ENCODE results near the gene ASCL5.

Gene ASCL5

DNA sequence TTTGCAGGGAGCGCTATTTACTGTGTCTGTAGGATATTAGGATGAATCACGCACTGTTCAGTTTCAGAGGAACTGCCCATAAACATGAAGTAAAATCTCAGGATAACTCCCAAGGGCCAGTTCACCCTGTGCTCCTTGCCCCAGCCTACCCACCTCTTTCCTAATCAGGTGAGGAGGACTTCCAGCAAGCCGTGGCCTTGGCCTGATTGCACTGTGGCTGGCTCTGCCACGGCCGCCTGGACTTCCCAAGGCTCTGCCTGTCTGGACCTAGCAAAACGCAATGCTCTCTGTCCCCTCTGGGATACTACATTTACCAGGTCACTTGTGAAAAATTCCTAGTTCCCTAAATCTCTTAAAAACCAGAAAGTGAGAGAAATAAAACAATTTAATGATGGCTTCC is 7.4 kb upstream of the ASCL5 start:
- DNase-seq = no peak

DNA sequence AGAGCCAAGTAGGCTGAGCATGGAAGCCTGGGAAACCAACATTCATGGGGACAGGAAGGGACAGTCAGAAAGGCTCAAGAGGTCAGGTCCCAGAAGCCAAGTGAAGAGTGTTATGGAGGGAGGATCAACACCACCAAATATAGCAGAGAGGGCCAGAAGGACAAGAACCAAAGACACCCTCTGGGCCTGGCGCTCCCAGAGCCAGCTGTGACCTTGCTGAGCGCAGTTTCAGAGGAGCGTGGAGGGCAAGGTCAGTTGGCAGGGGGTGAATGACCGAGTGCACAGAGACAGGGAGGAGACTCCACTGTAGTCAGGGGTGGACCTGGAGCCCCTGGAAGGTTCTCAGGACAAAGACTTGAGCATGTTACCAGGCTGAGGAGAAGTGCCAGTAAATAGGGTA is 4.4 kb upstream of the ASCL5 start:
- no peak for DNase-seq

DNA sequence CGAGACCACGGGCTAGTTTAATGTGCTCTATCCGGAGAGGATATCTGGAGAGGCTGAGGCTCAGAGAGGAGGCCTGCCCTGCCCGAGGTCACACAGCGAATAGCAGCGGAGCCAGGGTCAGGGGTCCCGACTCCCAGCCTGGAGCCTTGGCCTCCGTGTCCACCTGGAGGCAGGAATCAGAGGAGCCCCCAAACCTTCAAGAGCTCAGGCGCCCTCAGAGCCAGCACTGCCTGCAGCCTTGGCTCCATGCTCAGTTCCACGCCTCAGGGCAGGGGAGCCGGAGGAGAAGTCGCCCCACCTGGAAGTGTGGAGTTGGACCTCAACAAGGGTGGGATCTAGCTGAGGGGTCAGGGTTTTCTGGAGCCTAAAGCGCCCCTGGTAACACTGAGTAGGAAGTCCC is 2.0 kb upstream of the ASCL5 start:
- no peak for DNase-seq

DNA sequence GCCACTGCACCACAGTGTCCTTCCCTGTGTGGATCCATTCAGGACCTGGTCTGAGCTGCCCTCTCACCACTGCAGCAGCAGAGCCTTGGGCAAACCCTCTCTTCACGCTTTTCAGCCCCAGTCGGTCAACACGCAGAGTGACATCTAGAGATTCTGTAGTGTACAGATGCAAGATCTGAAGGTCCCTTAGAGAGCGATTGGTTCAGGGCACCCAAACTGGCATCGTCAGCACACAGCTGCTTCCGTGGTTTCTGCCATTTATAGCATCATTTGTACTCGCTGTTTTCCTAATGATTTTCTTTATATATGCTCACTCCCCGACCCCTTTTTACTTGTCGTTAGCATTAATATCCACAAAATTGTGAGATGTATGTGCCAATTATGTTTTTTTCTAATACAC is 1.5 kb upstream of the ASCL5 start:
- DNase-seq = no peak

DNA sequence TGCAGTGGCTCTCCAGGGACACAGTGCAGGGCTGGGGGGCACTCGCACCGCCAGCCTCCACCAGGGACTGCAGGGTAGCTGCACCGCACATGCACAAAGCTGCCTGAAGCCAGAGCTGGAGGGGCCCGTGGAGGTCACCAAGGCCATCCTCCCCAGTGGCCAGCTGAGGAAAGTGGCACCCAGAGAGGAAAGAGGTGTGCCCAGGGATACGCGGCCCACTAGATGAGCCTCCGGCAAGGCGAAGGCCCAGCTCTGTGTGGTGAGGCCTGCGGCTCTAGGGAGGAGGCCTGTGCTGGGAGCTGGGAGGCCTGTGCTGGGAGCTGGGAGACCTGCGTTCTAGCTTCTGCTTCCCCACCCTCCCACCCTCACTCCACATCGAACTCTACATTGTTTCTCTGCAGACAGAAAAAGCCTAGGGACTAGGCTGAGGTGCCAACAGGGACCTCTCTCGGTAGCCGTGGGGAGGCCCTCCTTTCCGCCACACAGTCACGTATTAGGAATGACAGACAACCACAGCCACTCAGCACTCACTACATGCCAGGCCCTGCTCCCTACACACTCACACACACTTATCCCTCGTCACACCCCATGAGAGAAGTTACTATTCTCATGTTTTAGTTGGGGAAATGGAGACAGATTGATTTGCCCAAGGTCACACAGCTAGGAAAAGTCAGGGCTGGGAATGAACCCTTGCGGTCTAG is 921 bp upstream of the ASCL5 start:
- DNase-seq = no peak

DNA sequence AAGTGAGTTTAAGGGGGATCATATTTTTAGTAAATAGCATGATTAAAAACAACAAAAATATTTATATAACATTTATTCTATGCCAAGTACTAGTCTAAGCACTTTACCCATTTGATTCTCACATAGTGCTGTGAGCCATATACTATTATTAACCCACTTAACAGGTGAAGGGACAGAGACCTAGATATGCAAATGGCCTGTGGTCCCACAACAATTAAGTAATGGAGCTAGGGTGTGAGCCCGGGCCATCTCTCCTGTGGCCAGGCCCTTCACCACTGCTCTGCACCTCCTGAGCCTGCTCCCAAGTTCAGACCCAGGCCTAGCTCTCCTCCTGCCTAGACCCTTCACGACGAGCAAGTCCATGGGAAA is 537 bp downstream of the ASCL5 start:
- no peak for DNase-seq

DNA sequence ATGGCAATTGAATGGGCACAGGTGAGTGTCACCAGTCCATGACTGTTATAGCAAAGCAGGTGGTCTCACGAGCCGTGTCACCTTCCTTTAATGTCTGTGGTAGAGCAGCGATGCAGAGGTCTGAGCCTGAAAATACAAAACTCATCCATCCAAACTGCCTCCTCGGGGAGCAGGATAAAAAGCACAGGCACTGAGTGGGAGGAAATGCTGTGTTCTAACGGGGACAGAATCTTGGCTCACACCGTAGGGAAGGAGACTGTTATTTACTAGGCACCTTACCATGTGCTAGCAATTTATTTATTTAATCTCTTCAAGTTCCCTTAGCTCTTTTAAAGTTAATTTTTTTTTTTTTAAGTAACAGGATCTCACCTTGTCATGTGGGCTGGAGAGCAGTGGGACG is 1.2 kb downstream of the ASCL5 start:
- DNase-seq = no peak

DNA sequence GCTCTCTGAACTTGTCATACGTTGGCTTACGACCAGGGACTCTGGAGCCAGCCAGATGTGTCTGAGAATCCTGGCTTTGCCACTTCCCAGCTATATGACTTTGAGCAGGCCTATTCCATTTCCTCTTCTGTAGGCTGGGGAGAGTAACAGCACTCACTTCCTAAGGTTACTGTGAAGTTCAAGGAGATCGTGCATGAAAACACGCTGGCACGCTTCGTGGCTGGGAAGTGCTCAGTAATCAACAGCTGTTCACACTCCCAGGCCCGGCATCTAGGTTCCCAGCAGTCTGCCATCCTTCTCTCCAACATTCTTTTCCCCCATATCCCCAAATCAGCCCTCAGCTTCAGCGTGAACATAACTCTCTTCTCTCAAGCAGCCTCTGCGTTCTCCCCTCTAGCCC is 2.0 kb downstream of the ASCL5 start:
- DNase-seq = no peak

DNA sequence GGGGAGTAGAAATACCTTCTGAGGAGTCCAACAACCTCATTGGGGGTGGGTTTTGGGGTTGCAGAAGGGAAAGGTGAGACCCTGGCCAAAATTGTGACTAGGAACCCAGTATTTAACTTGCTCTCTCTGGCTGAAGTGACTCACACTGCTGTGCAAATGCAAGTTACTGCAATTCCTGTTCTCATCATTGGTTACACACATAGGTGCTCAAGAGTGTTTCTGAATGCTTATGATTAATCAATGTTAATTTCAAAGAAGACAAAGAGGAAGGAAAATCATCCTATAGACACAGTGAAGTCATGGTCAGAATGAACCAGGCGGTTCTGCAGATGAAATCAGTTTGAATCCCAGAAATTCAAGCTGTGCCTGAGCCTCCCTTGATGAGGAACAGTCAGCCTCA is 3.1 kb downstream of the ASCL5 start:
- no peak for DNase-seq

DNA sequence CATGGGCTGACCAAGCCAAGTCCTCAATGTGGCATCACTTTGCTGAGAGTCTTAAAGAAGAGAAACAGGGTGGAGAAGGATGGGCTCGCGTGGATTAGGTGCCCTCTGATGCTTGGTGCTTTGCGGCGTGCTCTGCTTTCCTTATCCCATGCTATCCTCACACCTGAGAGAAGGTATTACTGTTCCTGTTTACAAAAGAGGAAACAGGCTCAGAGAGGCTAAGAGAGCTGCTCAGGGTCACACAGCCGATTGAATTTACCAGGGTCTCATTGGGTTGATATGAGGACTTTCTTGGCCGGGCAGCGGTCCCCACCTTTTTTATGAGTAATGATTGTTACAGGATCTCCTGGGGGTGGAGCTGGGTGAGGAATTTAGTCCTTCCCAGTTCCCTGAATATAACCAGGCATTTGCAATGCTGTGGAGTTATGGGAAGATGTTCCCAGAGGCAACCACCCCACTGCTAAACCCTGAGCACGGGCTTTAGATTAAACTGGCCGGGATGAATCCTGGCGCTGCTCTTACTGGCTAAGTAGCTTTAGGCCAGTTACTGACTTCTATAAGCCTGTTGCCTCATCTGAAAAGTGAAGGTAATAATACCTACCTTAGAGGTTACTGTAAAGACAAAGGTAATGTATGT is 4.5 kb downstream of the ASCL5 start:
- DNase-seq = no peak

DNA sequence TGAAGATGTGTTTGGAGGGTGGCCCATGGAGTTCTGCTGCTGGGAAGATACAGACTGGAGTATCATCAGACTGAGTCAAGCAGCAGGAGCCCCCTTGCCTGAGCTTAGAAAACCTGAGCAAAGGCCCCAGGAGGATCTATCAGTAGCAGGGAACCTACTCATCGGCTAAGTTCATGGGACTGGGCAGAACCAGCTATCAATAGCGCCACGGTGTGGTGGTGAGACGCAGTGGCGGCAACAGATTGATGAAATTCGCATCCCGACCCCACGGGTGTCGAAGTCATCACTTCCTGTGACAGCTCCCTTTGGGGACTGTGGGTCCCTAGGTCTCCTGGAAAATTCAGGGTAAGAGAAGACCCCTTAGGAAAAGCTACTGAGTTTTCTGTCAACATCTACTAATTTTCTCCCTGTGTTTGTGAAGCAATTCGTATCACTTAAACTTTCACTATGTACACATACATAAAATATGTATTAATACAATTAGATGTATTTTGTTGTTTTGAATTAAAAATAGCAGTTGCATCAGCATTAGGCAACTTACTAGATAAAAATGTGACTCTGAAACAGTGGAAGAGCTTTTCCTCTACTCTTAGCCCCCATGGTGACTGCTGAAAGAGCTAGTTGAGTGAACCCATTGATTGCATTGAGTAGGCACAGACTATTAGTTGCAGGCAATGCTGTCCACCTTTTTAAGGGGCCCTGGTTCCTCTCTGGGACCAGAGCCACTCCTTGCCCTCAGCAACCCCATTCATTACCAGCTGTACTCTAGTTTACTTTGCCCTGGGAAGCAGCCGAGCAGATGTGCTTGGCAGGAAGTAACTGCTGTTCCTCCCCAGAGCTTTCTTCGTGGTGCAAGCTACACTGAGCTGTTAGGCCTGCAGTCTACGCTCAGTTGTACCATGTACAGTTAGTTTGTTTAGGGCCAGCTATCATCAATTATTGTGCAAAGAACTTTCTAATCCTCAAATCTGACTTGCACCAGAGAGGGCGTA is 7.5 kb downstream of the ASCL5 start:
- no peak for DNase-seq

DNA sequence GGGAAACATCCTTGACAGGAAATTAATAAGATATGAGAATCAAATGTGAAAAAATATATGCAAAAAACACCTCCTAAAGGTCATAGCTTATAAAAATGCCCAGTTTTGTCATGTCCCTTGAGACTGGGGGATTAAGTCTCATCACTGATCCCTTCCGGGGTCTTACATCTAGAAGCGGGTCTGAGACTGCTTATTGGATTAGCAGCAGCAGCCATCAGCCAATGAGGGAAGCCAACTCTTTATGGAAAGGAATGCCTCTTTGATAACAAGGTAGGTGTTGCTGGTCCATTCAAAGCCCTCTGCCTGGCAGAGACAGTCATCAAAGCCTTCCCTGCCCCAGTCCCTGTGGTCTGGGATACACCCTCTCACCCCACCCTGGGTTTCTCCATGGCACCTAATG is 10.9 kb downstream of the ASCL5 start:
- DNase-seq = no peak

DNA sequence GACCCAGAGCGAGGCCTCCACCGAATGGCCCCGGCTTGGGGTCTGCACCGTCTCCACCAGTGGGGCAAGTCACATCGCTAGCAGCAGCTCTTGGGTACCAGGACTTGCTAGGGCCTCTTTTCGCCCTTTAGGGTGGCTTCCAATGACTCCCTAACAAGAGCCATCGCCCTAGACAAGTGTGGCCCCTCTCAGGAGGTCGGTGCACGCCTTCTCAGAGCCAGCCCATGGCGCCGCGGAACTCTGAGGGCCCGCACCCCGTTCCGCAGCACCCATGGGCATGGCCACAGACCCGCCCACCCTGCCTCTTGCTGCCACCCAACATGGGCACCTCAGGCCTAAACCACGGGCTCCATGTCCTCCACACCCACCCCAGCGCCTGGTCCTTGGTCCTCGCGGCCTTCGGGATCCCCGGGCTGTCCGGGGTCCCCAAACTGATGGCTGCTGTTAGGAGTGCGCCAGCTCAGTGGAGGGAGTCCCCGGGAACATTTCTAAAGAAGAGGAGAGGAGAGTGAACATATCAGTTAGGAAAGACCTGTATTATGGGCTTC is 11.5 kb downstream of the ASCL5 start:
- DNase-seq = no peak

DNA sequence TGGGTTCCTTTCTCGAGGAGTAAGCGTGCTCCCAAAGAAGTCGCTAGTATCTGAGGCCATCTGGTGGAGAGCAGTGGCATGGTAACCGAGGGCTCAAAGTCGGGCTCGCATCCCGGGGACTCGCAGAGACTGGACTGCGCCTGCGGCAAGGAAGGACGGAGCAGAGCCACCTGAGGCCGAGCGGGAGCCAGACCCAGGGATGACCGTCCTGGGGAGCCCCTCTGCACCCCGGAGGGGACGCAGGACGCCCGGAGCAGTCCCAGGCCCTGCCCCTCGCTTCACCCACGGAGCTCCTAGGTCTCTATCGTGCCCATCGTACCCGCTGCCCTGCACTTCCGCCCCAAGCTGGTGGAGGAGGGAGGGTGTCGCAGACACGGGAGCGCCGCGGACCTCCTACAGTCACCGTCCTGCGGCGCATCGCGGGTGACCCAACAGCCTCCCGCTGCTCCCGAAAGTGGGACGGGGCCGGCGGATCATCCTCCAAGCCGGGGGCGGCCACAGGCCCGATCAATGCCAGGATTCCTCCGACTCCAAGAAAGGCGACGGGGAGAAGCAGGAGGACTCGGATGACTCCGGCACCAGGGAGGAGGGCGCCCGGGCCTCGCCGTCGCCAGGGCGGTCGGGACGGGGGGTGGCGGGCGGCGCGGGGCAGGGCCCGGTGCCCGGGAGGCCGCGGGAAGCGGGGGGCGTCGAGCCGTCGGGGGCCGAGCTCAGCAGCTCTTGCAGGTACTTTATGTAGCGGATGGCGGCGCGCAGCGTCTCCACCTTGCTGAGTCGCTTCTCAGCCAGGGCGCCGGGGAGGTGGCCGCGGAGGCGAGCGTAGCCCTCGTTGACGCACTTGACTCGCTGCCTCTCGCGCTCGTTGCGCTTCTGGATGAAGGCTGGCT is 12.5 kb downstream of the ASCL5 start:
- peak; percentile 48 for DNase-seq

DNA sequence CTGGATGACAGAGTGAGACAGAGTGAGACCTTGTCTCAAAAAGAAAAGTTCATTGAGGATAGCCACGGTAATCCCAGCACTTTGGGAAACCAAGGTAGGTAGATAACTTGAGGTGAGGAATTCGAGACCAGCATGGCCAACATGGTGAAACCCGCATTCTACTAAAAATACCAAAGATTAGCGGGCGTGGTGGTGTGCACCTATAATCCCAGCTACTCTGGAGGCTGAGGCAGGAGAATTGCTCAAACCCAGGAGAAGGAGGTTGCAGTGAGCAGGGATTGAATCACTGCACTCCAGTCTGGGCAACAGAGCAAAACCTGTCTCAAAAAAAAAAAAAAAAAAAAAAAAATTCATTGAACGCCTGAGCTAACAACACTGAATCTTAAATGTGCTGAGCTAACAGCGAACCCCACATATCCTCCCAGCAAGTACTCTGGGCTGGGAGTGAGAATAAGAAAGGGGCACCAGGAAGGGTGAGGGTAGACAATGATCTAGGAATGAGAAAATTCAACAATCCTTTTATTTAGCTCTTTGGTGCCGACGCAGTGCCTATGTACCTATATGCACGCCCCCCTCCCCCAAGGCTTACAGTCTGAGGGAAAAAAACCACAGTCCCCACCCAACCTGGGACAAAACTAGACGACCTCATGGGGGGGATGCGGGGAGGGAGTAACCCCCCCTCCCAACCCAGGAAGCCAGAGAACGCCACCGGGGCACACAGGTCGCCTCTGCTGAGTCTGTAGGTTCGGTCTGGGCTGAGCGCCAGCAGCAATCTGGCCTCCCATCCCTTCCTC is 13.3 kb downstream of the ASCL5 start:
- no peak for DNase-seq

DNA sequence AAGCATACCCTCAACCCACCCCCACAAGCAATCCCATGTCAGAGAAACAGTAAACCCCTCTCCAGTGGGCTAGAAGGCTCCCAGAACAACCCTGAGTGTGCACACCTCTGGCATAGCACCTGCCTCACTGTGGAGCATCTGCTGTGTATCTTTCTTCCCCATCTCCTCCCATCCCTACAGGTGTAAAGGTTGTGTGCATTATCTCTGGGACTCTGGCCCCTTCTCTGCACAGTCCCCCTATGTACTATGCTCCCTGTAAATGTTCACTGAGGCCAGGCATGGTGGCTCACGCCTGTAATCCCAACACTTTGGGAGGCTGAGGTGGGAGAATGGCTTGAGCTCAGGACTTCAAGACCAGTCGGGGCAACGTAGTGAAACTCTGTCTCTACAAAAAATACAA is 14.1 kb downstream of the ASCL5 start:
- no peak for DNase-seq

DNA sequence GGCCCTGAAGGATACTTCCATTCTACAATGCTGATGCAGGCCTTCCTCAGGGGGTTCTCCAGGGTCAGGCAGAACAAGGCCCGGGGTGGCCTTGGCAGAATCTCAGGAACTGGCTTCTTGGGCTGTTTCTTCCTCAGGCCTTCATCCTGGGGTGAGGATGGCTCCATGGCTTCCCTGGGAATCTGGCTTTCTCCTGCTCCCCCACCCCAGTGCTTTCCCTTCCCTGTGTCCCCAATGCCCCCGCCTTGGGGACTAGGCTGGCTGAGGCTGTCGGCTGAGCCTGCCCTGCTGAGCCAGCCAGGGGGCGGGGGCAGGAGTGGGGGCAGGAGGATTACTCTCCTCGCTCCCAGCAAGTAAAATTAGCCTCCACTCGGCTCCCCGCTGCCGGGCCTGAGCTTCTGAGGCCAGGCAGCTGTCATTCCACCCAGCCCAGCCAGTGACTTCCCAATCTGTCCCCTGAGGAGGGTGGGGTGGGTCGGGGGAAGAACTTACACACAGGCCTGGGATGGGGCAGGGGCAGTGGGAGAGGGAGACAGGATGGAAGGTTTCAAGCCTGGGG is 14.7 kb downstream of the ASCL5 start, which contains the start of gene CACNA1S:
Gene CACNA1S, minus strand, starts transcription at position 254 of the 559 bp plus-strand sequence. Its CDS starts 87 bp downstream, at position 167.
- DNase-seq = no peak

DNA sequence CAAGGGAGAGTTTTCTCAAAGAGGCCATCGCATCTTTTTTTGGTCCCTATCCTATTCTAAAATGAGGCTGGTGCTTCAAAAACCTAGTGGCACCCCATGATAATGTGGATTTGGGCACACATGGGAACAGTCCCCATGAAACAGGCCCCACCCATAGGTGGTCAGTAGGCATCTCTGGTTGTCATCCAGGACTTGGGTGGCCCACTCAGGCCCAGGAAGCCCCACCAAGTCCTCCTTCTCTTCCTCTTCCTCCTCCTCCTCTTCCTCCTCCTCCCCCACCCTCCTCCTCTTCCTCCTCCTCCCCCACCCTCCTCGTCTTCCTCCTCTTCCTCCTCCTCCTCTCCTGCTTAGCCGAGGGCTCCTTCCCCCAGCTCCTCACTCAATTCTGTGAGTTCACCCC is 15.3 kb downstream of the ASCL5 start:
- no peak for DNase-seq

DNA sequence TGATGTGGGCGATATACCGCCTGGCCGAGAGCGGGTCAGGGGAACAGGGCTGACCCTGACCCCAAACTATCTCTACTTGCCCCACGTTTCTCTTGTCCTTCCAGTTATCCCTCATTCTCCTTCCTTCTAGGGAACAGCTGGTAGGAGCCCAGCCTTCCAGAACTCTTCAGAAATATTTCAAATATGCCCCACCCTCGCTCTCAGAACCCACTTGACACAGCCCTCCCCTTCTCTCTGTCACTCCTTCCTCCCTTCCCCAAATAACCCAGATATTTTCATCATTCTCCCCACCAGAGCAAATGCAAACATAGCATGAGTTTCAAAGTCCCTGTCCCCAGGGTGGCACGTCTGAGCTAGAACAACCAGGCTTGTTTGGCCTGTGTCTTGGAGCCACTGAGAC is 15.8 kb downstream of the ASCL5 start:
- no peak for DNase-seq

DNA sequence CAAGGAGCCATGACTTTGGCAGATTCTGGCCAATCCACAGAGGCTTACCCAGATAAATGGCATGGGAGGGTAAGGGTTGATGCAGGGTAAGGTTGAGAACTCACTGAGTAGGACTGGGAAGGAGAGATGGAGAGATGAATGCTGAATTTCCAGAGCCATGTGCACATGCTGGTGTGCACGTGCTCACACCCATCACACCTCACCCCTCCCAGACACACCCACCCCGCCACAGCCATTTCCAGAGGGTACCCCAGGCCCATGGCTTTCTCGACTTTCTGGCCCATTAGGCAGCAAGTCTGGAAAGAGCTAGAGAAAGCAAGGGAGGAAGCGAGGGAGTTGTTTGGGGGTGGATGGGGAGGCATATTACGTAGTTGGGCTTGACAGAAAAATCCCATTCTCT is 16.4 kb downstream of the ASCL5 start:
- no peak for DNase-seq

DNA sequence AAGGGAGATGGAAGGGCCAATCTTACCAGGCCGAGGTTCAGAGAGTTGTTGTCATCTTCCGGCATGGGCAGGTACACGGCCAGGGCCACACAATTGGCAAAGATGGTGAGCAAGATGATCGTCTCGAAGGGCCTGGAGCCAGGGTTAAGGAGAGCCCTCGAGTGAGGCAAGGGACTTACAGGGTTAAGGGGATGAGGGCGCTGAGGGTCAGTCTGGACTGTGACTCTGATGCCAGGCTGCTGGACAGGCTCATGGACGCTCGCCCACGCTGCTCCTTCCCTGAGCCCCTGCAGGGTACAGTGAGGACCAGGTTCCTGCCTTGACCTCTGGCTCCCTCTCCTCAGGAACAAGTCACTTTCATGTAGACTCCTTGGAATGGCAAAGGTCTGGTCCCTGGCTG is 16.8 kb downstream of the ASCL5 start:
- no peak for DNase-seq
